H9 (cell line): Measurements from ENCODE around the gene PARP2. TPM values are rescaled to one million over a fixed set of nuclear protein-coding genes. Genes with fewer than 3 reads are reported as not detected.

Experiments
- DNase-seq: peaks from one replicate; pipeline ENCODE4 v3.0.0-alpha.2; 2017
- H2AFZ ChIP-seq: one replicate; pipeline ENCODE4 v1.6.1; 2013; ENCODE audit warnings: mild to moderate bottlenecking, low read length, control low read depth, moderate library complexity
- H2AK5ac ChIP-seq: 2 replicates; pipeline ENCODE4 v1.6.1; 2013; ENCODE audit warnings: low read length, control low read depth, mixed read lengths; ENCODE audit not compliant: insufficient read length
- H2BK120ac ChIP-seq: one replicate; pipeline ENCODE4 v1.6.1; 2013; ENCODE audit warnings: low read depth, mild to moderate bottlenecking, low read length, control low read depth, inconsistent platforms; ENCODE audit not compliant: poor library complexity, severe bottlenecking
- H2BK12ac ChIP-seq: 2 replicates; pipeline ENCODE4 v1.6.1; 2013; ENCODE audit warnings: low read length, control low read depth, mixed read lengths, low read depth; ENCODE audit not compliant: insufficient read length
- H2BK15ac ChIP-seq: 2 replicates; pipeline ENCODE4 v1.6.1; 2013; ENCODE audit warnings: low read depth, low read length, control low read depth
- H2BK20ac ChIP-seq: one replicate; pipeline ENCODE4 v1.6.1; 2013; ENCODE audit warnings: low read depth, mild to moderate bottlenecking, low read length, control low read depth, inconsistent platforms; ENCODE audit not compliant: poor library complexity, severe bottlenecking
- H2BK5ac ChIP-seq: 2 replicates; pipeline ENCODE4 v1.6.1; 2013; ENCODE audit warnings: low read length, control low read depth, mixed read lengths; ENCODE audit not compliant: insufficient read length
- H3K14ac ChIP-seq: 2 replicates; pipeline ENCODE4 v1.6.1; 2013; ENCODE audit warnings: low read length, control low read depth; ENCODE audit not compliant: insufficient read depth
- H3K18ac ChIP-seq: 2 replicates; pipeline ENCODE4 v1.6.1; 2013; ENCODE audit warnings: low read depth, mild to moderate bottlenecking, mixed read lengths, low read length, control low read depth; ENCODE audit not compliant: insufficient read length
- H3K23ac ChIP-seq: 2 replicates; pipeline ENCODE4 v1.6.1; 2013; ENCODE audit warnings: low read length, control low read depth, mixed read lengths, low read depth; ENCODE audit not compliant: insufficient read length
- H3K23me2 ChIP-seq: 2 replicates; pipeline ENCODE4 v1.6.1; 2013; ENCODE audit warnings: low read depth, mild to moderate bottlenecking, mixed read lengths, low read length, control low read depth; ENCODE audit not compliant: insufficient read length, poor library complexity, severe bottlenecking
- H3K27ac ChIP-seq: 2 replicates; pipeline ENCODE4 v1.5.1; 2013; ENCODE audit warnings: low read length, control low read depth, mixed read lengths, low read depth; ENCODE audit not compliant: insufficient read length
- H3K27me3 ChIP-seq: 2 replicates; pipeline ENCODE4 v1.6.1; 2013; ENCODE audit warnings: low read length, control low read depth, inconsistent platforms; ENCODE audit not compliant: insufficient read depth
- H3K4ac ChIP-seq: 2 replicates; pipeline ENCODE4 v1.6.1; 2013; ENCODE audit warnings: low read depth, mild to moderate bottlenecking, control low read depth, inconsistent platforms, low read length, moderate library complexity
- H3K4me1 ChIP-seq: 2 replicates; pipeline ENCODE4 v1.6.1; 2013; ENCODE audit warnings: low read length, control low read depth, inconsistent platforms; ENCODE audit not compliant: insufficient read depth
- H3K4me2 ChIP-seq: 2 replicates; pipeline ENCODE4 v1.6.1; 2013; ENCODE audit warnings: low read length, control low read depth, mixed read lengths; ENCODE audit not compliant: insufficient read length, insufficient read depth
- H3K56ac ChIP-seq: 2 replicates; pipeline ENCODE4 v1.6.1; 2013; ENCODE audit warnings: low read depth, mild to moderate bottlenecking, mixed read lengths, low read length, control low read depth; ENCODE audit not compliant: insufficient read length
- H3K79me1 ChIP-seq: 2 replicates; pipeline ENCODE4 v1.6.1; 2013; ENCODE audit warnings: low read depth, mild to moderate bottlenecking, moderate library complexity, low read length, control low read depth, inconsistent platforms; ENCODE audit not compliant: insufficient read depth, poor library complexity, severe bottlenecking
- H3K79me2 ChIP-seq: 2 replicates; pipeline ENCODE4 v1.6.1; 2013; ENCODE audit warnings: low read length, control low read depth, inconsistent platforms; ENCODE audit not compliant: insufficient read depth
- H3K9ac ChIP-seq: 2 replicates; pipeline ENCODE4 v1.6.1; 2013; ENCODE audit warnings: low read length, control low read depth, mixed read lengths; ENCODE audit not compliant: insufficient read length; ENCODE audit errors: extremely low read depth
- H3K9me3 ChIP-seq: one replicate; pipeline ENCODE4 v1.6.1; 2013; ENCODE audit warnings: low read depth, low read length, inconsistent platforms; ENCODE audit not compliant: control insufficient read depth
- H3T11ph ChIP-seq: one replicate; pipeline ENCODE4 v1.6.1; 2013; ENCODE audit warnings: mild to moderate bottlenecking, low read length, control low read depth, inconsistent platforms
- H4K20me1 ChIP-seq: one replicate; pipeline ENCODE4 v1.6.1; 2013; ENCODE audit not compliant: control insufficient read depth, insufficient read length, insufficient read depth
- H4K5ac ChIP-seq: 2 replicates; pipeline ENCODE4 v1.6.1; 2013; ENCODE audit warnings: low read depth, mild to moderate bottlenecking, mixed read lengths, low read length, control low read depth; ENCODE audit not compliant: insufficient read length
- H4K8ac ChIP-seq: replicated peaks from 2 replicates; pipeline ENCODE4 v1.6.1; 2013; ENCODE audit warnings: low read length, control low read depth, mixed read lengths, low read depth; ENCODE audit not compliant: insufficient read length
- H4K91ac ChIP-seq: 2 replicates; pipeline ENCODE4 v1.6.1; 2013; ENCODE audit warnings: low read depth, mild to moderate bottlenecking, moderate library complexity, mixed read lengths, low read length, control low read depth; ENCODE audit not compliant: insufficient read length
- H3K27ac Mint-ChIP-seq, 3 experiments: 2 replicates in 2 of 3; 3 replicates in 1 of 3; pipeline ENCODE4 v1.8.0; 2020 to 2021; ENCODE audit warnings: mixed read lengths in 3 of 3, mild to moderate bottlenecking in 1 of 3, moderate library complexity in 1 of 3
- H3K27me3 Mint-ChIP-seq: 2 replicates; pipeline ENCODE4 v1.8.0; 2021; ENCODE audit warnings: low read depth, mild to moderate bottlenecking, moderate library complexity, mixed read lengths
- H3K36me3 Mint-ChIP-seq, 3 experiments: 2 replicates in 2 of 3; 3 replicates in 1 of 3; pipeline ENCODE4 v1.8.0; 2020 to 2021; ENCODE audit warnings: low read depth in 3 of 3, mixed read lengths in 3 of 3; ENCODE audit not compliant: insufficient read depth in 1 of 3
- H3K4me1 Mint-ChIP-seq, 2 experiments: 2 replicates each; pipeline ENCODE4 v1.8.0; 2020; ENCODE audit warnings: mixed read lengths in 2 of 2
- H3K4me3 Mint-ChIP-seq, 2 experiments: 2 replicates in 1 of 2; 3 replicates in 1 of 2; pipeline ENCODE4 v1.8.0; 2020 to 2021; ENCODE audit warnings: mild to moderate bottlenecking in 2 of 2, mixed read lengths in 2 of 2, moderate library complexity in 1 of 2
- H3K9me3 Mint-ChIP-seq, 2 experiments: 2 replicates in 1 of 2; 3 replicates in 1 of 2; pipeline ENCODE4 v1.8.0; 2020; ENCODE audit warnings: mild to moderate bottlenecking in 2 of 2, mixed read lengths in 2 of 2, moderate library complexity in 1 of 2
- CTCF ChIP-seq: fragments of 200-600 bp; sonication (generic); conservative IDR thresholded peaks from 3 replicates; pipeline ENCODE4 v1.8.0; 2021; ENCODE audit warnings: antibody characterized with exemption, mild to moderate bottlenecking
- WGBS: extraction: QIAGEN DNeasy Blood & Tissue Kit; methylation state at CpG from one replicate; pipeline ENCODE4 v1.1.7; 2013; ENCODE audit warnings: missing lambda C conversion rate, low lambda C conversion rate, mixed read lengths; ENCODE audit not compliant: insufficient read length; ENCODE audit errors: extremely low coverage; 5-methylcytosine and 5-hydroxymethylcytosine counted together
- total RNA-seq: library from RNA; stranded (reverse); gene quantifications from 2 replicates; pipeline ENCODE4 v1.2.1, GENCODE V29; 2021

Gene PARP2
- total RNA-seq, 1 experiment from 2014 or later: 25.4 TPM

- H4K20me1 ChIP-seq: no peaks in the 10 kb centered on the region
Measured at GRCh38 chr14:20329355-20329754, 14.1 kb upstream of the PARP2 start.

More at GRCh38 chr14:20329355-20329754, 14.1 kb upstream of the PARP2 start:
- Mint-ChIP-seq H3K27ac (no peak overlapping the region; a peak in 1 of 7 replicates), H3K4me3 (no peak overlapping the region), H3K36me3 (peaks cover 31 to 70% (median 61%) of the 10 kb centered on the region in 3 experiments), H3K27me3 (no peaks in the 10 kb centered on the region), H3K9me3 (peaks cover 0 to 3% of the 10 kb centered on the region in 2 experiments; a peak in 1 of 5 replicates), H3K4me1 (peaks cover 36 to 37% of the 10 kb centered on the region in 2 experiments)
- Histone ChIP-seq H3K27ac (no peak overlapping the region), H3K18ac (no peak overlapping the region), H3K4me1 (peaks cover 6% of the 10 kb centered on the region), H3K79me1 (no peaks in the 10 kb centered on the region), H3K23ac (no peak overlapping the region), H4K8ac (no peak overlapping the region), H2BK5ac (no peak overlapping the region), H3K56ac (no peak overlapping the region), H3K23me2 (peaks cover 6% of the 10 kb centered on the region), H3K27me3 (no peaks in the 10 kb centered on the region), H3K9me3 (no peaks in the 10 kb centered on the region), H3K4ac (no peak overlapping the region), H3K79me2 (peaks cover 41% of the 10 kb centered on the region), H3K9ac (peak overlapping the region; percentile 18), H2BK120ac (no peak overlapping the region), H2BK15ac (no peak overlapping the region), H2BK20ac (no peak overlapping the region), H3K14ac (no peak overlapping the region), H3T11ph (no peak overlapping the region), H4K5ac (no peak overlapping the region), H2BK12ac (no peak overlapping the region), H2AK5ac (no peak overlapping the region), H4K91ac (no peak overlapping the region), H3K4me2 (no peak overlapping the region), H2AFZ (no peak overlapping the region)
- TF ChIP-seq CTCF: no peak
- no CpG with 5 or more reads among the region's 2 CpGs for WGBS
- no peak for DNase-seq
